HG02642 (cell line): ENCODE data around the gene CLCN1.
"Not testable (repeated sequence)": the region's sequence is repeated elsewhere in the genome, so short reads cannot be mapped to it uniquely, and the experiment has no call there.

Source experiments
- ATAC-seq: cut with Tn5 transposase; IDR thresholded peaks from one replicate; pipeline ENCODE4 v1.9.1; 2021; ENCODE audit warnings: mild to moderate bottlenecking; ENCODE audit not compliant: unreplicated experiment, poor library complexity

The CLCN1 gene

DNA sequence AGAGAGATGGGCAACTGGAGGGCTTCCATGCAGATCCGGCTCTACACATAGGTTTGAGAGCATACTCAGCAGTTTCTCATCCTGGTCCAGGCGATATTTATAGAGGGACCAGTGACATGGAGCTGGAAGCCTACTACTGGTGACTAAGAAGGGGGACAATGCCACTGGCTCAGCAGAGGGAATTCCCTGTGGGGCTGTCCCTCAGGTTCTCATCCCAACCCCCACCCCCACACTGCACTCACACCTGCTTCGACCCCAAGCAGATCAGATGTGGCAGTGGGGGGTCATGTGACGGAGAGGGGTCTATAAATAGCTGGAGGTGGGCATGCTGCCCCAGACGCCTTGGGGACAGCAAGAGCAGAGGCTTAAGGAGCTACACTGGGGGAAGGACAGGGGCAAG, at the start of gene CLCN1:
TSS of gene CLCN1 (plus strand) at position 336 of the 400 bp plus-strand sequence. CDS start 102 bp downstream, outside the sequence.
- ATAC-seq = no peak

DNA sequence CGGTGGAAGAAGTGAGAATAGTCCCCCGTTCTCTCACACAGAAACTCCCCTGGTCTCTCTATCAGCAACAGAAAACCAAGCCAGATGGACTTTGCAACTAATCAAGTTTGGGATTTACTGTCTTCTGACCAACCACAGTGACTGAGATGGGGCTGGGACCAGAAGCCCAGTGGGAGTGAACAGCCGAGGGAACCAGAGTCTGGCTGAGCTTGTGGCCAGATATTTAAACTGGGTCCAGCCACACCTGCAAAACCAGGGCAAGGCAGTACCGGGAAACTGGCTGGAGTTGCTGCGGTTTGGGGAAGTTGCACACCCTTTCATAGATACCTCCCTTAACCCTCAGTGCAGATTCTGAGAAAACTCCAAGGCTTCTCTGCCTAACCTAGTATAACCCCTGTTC, 46.7 kb upstream of the CLCN1 start:
- ATAC-seq = no peak

DNA sequence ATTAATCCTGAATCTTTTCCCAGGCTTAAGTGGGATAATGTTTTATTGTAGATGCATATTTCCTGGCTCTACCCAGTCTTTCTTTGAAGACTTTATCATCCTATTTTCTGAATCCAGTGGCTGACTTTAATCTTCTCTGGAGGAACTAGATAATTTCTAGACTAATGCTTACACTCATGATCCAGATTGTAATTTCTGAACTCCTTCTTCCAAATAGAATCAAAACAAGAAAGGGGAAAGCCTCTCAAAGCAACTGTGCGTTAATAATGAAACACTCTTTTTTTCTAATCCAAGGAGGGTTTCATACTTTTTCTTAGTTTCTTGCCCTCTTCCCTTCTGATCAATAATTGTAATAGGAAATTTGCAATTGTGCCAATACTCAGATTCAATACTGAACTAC, 44.7 kb upstream of the CLCN1 start:
- ATAC-seq = no peak

DNA sequence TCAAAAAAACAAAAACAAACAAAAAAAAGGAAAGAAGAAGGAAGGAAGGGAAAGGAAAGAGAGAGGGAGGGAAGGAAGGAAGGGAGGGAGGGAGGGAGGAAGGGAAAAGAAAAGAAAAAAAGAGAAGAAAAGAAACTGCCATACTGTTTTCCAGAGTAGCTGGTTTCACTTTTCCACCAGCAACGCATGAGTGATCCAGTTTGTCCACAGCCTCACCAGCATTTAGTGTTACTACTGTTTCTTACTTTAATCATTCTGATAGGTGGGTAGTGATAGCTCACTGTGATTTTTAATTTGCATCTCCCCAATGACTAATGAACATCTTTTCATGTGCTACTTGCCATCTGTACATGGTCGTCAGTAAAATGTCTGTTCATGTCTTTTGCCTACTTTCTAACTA, 43.0 kb upstream of the CLCN1 start:
- no peak for ATAC-seq

DNA sequence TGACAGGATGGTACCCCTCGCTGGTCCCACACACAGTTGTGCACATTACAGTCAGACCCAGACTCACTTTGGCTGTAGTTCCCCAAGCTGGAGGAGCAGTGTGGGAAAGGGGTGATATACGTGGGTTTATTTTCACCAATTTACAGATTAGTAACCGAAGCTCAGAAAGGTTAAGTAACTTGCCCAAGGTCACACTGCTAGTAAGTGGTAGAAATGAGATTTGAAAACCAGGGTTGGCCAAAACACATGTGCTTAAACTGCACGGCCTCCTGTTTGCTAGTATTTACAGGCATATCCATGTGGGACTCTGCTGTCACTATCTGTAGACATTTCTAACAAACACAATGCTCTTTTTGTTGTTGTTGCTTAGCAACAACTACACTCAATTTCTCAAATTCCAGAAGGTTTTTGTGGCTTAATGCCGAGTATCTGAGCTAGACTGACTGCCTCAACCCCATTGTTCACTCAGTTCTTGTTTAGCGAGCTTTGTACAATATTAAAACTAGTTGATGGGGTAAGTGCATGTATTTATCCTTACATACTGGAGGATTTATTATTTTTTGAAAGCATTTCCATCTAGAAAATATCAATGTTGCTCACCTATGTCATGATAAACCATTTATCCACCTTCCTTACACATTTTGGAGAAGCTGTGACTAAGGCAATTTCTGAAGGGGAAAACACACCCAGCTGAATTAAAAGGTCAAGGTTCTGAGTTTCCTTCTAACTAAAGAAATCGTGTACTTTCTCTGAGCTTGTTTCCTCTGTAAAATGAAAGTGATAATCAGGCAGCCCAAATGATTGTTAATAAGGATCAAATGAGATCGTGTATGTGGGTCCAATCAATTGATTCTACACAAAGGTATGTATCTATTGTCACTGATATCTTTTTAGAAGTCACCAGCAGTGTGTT, 36.5 kb upstream of the CLCN1 start:
- no peak for ATAC-seq

DNA sequence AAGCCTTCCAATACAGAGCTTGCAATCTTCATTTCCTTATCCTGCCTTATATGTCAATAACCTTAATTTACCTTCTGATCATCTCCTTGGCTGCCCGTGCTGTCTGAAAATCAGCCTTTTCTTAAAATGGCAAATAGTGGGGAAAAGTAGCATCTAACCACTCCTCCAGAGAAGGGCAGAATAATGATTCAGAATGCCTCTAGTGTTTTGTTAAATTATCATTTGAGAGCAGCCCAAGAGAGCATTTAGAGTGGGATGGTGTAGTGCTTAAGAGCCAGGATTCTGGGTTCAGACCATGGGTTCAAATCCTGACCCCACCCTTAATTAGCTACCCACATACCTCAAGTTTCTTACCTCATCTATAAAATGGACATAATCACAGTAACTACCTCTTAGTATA, 35.8 kb upstream of the CLCN1 start:
- no peak for ATAC-seq

DNA sequence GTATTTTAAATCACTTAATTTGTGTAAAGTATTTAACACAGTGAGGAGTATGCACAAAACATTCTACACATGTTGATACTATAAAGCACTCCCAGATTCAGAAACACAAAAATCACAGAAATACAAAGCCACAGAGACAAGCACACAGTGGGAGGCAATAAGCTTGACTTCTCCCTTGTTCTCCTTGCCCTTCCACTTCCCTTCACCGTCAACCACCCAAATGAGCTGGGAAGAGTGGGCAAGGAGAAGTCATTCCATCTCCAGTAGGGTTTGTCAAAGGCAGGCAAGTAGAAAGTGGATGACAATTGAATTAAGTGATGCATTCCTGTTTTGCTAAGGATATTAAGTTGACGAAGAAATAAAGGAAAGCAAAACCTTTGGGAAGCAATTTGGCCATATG, 35.3 kb upstream of the CLCN1 start:
- no peak for ATAC-seq

DNA sequence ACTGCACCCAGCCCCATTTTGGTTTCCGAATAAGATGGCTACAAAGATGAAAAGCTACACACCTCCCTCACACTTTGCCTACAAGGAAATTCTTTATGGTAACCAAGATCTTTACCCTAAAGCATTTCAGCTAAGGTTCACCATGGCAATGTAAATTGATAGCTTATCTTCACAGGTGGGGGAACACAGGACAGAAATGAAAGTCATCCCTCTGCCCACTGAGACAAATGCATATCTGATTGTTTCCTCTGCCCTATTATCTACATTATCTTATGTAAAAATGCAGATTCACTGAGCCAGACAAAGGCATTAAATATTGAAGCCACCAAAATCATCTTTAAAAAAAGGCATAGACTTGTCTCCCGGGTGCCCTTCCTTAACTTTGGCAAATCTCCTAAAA, 34.4 kb upstream of the CLCN1 start:
- no peak for ATAC-seq

DNA sequence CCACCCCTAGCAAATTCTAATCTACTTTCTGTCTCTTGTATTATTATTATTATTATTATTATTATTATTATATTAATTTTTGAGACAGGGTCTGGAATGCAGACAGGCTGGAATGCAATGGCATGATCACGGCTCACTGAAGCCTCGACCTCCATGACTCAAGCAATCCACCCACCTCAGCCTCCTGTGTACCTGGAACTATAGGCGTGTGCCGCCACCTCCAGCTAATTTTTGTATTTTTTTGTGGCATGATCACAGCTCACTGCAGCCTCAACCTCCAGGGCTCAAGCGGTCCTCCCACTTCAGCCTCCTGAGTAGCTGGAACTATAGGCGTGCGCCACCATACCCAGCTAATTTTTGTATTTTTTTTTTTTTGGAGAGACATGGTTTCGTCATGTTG, 33.8 kb upstream of the CLCN1 start:
- ATAC-seq = no peak

DNA sequence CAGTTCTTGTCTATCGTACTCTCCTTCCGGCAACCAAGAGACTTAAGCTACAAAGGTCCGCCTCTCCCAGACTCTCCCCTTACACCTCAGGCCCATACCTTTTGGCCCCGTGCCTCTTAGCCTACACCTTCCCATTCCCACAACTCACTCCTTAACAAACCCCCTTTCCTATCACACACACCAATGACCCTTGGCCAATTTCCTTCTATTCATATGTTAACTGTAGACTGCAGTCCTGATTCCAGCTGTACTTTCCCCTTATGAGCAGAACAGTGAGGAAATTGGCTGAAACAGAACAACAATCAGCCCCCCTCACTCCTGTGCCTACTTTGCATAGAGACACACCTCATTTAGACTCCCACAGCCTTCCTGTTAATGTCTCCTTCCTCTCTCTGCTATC, 32.5 kb upstream of the CLCN1 start:
- no peak for ATAC-seq

DNA sequence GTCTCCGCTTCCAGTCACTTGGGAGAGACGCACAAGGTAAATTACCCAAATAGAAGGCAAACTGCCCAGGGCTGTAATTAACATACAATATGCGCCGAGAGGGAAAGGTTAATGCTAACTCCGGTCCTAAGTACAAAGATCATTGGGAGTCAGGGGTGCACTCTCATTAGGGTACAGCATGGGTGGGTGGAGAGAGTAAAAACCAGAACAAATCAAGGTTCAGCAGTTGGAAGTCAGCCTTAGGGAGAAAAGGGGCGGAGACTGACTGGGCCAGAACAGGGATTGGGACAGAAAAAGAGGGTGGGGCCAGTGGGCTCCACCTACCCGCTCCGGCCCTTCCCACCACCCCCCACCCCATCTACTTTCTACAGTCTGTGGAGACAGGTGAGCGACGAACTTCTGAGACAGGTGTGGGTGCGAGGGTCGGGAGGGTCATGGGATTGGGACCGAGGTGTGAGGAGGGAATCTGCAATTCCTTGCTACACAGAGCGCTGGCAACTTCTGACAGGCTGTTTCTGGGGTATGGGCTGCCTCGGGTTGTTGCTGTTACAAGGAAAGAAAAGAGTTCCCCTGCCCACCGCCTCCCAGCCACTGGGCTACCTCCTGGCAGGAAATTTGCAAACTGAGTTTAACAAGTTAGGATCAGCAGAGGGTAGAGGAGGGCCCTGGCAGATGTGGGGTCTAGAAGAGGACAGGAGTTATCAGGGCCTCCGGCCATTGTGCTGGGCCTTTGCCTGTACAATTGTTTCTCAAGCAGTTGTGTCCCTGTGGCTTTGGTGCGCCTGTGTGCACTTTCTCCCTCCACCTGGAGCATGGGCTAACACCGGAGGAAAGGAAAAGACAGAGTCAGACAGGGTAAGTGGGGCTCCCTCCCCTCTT, 31.1 kb upstream of the CLCN1 start, which contains the start of gene TMEM139:
TSS of gene TMEM139 (plus strand) at position 368 of the 879 bp plus-strand sequence. CDS start 1,000 bp downstream, outside the sequence.
- ATAC-seq = no peak

DNA sequence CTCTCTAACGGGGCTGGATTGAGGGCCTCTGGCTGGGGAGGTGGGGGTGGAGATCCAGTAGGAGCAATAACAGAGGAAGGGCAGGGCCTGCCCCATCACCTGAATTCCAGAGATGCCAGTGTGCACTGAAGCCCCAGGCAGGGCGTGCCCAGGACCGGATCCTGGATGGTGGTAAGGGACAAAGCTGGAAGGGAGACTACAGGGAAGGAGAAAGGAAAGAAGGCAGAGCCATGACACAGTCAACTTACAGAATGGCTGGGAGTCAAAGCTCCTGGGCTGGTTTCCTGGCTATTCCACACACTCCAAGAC, 30.5 kb upstream of the CLCN1 start:
- no peak for ATAC-seq

DNA sequence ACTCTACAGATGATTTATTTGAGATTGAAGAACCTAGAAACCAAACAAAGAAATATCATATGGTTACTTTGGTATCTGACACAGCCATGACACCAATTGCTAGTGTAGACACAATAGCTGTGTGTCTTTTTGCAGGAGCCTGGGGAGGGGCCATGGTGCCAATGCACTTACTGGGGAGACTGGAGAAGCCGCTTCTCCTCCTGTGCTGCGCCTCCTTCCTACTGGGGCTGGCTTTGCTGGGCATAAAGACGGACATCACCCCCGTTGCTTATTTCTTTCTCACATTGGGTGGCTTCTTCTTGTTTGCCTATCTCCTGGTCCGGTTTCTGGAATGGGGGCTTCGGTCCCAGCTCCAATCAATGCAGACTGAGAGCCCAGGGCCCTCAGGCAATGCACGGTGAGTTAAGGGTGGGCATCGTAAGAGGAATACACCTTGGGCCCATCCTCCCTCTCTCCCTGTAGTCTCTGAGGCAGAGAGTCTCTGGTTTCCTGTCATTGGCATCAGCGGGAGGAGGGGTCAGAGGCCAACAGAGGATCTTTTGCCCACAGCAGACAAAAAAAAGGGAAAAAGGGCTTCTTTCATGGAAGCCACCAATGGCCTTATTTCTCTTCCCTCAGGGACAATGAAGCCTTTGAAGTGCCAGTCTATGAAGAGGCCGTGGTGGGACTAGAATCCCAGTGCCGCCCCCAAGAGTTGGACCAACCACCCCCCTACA, 29.9 kb upstream of the CLCN1 start:
- no peak for ATAC-seq

DNA sequence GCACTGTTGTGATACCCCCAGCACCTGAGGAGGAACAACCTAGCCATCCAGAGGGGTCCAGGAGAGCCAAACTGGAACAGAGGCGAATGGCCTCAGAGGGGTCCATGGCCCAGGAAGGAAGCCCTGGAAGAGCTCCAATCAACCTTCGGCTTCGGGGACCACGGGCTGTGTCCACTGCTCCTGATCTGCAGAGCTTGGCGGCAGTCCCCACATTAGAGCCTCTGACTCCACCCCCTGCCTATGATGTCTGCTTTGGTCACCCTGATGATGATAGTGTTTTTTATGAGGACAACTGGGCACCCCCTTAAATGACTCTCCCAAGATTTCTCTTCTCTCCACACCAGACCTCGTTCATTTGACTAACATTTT, 29.4 kb upstream of the CLCN1 start:
- no peak for ATAC-seq

DNA sequence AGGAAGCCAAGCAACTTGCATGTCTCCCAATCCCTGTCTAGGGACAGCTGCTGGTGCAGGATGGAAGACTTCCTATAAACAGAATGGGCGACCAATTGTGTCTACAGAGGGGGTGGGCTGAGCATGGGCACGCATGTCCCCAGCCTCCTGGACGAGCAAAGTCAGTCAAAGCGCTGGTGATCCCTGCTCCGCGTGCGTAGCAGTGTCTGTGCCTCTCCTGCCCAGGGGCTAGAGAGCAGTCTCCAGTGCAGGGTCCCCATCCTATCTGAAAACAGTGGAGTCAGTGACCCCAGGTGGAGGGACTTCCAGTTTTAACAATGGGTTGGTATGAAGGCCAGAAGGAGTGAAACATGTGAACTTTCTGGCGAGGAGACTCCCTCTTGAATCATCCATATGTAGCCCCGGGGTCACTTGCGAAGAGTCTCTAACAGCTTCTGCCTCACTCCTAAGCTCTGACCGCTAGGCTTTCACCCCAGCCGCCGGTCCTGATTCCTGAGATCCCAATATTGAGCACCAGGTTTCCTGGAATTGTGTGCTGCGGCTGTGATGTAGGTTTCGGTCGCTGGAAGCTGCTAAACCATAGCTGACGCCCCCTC, 28.5 kb upstream of the CLCN1 start:
- no peak for ATAC-seq

DNA sequence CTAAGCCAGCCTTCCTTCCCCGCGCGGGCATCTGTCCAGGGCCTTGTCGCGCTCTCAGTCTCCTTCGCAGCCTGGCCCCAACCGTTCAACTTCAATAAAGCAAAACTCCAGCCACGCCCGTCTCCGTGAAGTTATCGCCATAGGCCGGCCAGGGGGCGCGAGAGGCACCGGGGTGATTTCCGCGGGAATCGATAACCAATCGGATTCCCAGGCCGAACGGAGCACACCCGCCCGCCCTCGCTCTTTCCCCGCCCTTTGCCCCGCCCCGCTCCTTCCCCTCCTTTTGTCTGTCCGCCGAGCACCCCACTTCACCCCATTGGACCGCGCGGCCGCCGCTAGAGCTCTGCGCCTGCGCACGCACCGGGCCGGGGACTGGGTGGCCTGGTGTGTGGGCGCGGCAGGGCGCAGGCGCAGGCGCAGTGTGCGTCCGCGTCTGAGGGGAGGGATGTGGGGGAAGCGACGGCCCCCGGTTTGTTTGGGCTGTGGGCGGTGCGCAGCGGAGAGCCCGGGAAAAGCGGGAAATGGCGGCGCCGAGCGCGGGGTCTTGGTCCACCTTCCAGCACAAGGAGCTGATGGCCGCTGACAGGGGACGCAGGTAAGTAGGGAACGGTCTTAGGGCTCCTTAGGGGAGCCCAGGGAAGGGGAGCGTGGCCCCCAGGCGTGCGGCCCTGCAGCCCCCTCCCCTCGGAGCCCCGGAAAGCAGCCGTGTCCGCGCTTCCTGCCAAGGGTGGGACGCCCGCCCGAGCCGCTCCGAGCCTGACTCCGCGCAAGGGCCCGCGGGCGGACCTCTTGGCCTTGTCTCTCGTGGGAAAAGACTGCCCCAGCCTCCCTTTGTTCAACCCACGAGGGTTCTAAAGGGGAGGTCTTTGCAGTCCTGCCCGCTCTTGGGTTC, 27.7 kb upstream of the CLCN1 start, which contains the start of gene CASP2:
TSS of gene CASP2 (plus strand) at position 417 of the 892 bp plus-strand sequence. CDS start at position 522, 105 bp downstream.
- peak; percentile 92 for ATAC-seq

DNA sequence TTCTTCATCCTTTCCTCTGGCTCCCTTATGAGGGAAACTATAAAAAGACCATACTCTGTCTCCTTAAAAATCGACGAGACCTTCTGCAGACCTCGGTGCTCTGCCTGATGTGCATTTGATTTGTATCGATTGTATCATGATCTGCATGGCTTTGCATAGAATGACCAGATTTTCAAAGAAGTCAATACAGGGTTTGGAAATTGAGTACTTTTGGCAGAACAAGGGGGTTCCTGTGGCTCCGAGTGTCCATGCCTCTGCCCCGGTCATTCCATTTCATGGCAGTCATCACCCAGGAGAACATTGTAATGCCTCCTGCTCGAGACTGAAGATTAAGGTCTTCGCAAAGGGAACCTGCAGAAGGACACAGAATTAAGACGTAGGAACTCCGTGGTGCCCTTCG, 27.1 kb upstream of the CLCN1 start:
- no peak for ATAC-seq

DNA sequence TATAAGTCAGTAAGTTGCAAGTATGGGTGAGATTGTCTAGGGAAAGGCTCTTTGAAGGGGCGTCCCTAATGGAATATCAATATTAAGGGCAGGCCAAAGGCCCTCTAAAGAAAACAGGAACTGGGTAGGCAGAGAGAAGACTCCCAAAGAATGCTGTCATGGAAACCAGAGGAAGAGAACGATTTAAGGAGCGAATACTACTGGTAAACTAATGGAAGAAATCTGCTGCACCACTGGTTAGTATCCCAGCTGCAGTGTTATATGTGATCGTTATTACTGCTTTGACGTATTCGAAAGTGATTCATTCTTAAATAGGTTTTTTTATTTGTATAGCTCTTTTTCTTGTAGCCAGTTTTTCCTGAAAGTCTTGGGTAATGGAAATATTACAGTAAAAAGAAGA, 26.5 kb upstream of the CLCN1 start:
- no peak for ATAC-seq

DNA sequence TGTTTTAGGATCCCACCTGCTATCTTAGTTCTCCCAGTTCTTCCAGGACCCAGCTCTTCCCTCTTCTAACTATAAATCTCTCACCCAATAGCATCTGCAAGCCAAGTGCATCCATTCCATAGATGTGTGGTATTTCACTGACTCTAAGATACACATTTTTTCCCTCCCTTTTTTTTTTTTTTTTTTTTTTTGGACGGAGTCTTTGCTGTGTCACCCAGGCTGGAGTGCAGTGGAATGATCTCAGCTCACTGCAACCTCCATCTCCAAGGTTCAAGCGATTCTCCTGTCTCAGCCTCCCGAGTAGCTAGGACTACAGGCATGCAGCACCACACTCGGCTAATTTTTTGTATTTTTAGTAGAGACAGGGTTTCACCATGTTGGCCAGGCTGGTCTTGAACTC, 26.0 kb upstream of the CLCN1 start:
- ATAC-seq = not testable (repeated sequence)
